Ectodermal cell (in vitro differentiated cells): ENCODE data around the gene F12.

Experiments
- H3K27ac ChIP-seq: 2 replicates; pipeline ENCODE4 v1.7.0; 2013; ENCODE audit warnings: mild to moderate bottlenecking, low read depth, low read length; ENCODE audit not compliant: insufficient read depth, poor library complexity, severe bottlenecking
- H3K27me3 ChIP-seq: 2 replicates; pipeline ENCODE4 v1.7.0; 2013; ENCODE audit warnings: mild to moderate bottlenecking, low read length; ENCODE audit not compliant: insufficient read depth, control insufficient read depth, poor library complexity, severe bottlenecking
- H3K36me3 ChIP-seq: one replicate; pipeline ENCODE4 v1.7.0; 2013; ENCODE audit warnings: low read length; ENCODE audit not compliant: control insufficient read depth, insufficient read depth
- H3K4me1 ChIP-seq: one replicate; pipeline ENCODE4 v1.7.0; 2013; ENCODE audit warnings: low read length; ENCODE audit not compliant: control insufficient read depth, insufficient read depth
- H3K4me3 ChIP-seq: 2 replicates; pipeline ENCODE4 v1.7.0; 2013; ENCODE audit warnings: low read depth, low read length, control low read depth; ENCODE audit not compliant: insufficient read depth
- H3K9me3 ChIP-seq: 2 replicates; pipeline ENCODE4 v1.7.0; 2013; ENCODE audit warnings: mild to moderate bottlenecking, low read length, moderate library complexity; ENCODE audit not compliant: control insufficient read depth
- WGBS, 2 experiments: methylation state at CpG; one replicate each; pipeline ENCODE4 v1.1.7; 2013; ENCODE audit warnings: missing lambda C conversion rate in 2 of 2; 5-methylcytosine and 5-hydroxymethylcytosine counted together

F12 gene

DNA sequence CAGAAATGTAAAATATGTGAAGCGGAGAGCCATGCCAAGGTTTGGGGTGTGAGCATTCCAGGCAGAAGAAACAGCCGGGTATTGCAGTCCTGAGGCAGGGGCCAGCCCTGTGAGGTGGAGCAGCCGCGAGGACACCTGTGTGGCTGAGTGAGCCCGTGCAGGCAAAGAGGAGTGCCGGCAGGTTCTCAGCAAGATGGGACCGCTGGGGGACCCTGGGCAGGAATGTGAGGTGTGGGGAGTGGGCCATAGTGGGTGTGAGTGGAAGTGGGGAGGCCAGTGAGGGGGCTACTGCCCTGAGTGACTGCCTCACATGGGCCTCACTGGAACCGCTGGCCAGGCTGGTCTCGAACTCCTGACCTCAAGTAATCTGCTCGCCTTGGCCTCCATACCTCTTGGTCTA, 29.1 kb upstream of the F12 start:
- no peaks in the 10 kb centered on the region for H3K4me1 ChIP-seq
- no peaks in the 10 kb centered on the region for H3K9me3 ChIP-seq
- H3K27ac ChIP-seq: no peak overlapping the region
- no peaks in the 10 kb centered on the region for H3K27me3 ChIP-seq
- H3K4me3 ChIP-seq: no peak overlapping the region
- WGBS, 2 experiments: 93 to 96% methylated on average over 10 of the region's 10 CpGs
- peaks cover 4% of the 10 kb centered on the region for H3K36me3 ChIP-seq

DNA sequence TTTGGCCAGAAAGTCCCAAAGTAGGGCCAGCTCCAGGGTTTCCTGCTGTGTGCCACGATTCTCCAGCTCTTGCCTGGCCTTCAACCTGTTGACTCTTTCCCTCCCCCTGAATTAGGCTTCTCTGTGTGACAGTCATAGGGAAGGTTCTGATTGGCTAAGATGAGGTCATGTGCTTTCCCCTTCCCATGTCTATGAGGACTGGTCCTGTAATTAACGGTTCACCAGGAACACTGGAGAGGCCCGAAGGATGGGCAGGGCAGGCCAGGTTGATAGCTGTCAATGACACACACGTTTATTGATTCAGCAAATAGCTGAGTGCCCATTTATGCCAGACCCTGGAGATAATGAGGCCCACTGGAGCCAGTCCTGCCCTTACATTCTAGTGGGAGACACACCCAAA, 28.3 kb upstream of the F12 start:
- Histone ChIP-seq H3K4me1 (no peaks in the 10 kb centered on the region), H3K27ac (no peak overlapping the region), H3K27me3 (no peaks in the 10 kb centered on the region), H3K4me3 (no peak overlapping the region), H3K9me3 (no peaks in the 10 kb centered on the region), H3K36me3 (peaks cover 11% of the 10 kb centered on the region)
- WGBS, 2 experiments: 77 to 83% methylated on average over 4 of the region's 4 CpGs

DNA sequence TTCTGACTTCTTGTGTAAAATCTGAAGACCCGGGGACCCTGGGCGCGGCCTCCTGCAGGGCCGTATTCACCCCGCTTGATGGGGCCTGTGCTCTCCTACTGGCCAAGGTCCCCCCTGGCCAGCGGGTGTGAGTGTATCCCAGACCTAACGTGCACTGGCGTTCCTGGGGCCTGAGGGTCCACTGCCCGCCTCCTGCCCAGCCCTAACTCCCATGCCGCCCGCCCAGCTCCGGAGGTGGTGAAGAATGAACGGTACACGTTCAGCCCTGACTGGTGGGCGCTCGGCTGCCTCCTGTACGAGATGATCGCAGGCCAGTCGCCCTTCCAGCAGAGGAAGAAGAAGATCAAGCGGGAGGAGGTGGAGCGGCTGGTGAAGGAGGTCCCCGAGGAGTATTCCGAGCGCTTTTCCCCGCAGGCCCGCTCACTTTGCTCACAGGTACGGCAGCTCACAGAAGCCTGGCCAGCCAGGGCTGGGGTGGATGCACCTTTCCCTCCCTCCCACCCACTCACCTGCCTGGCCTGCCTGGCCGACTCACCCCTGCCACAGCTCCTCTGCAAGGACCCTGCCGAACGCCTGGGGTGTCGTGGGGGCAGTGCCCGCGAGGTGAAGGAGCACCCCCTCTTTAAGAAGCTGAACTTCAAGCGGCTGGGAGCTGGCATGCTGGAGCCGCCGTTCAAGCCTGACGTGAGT, 26.6 kb upstream of the F12 start:
- Histone ChIP-seq H3K27me3 (no peaks in the 10 kb centered on the region), H3K4me3 (no peak overlapping the region), H3K36me3 (peaks cover 13% of the 10 kb centered on the region), H3K27ac (no peak overlapping the region), H3K9me3 (no peaks in the 10 kb centered on the region), H3K4me1 (no peaks in the 10 kb centered on the region)
- WGBS, 2 experiments: 93% methylated on average over 37 of the region's 37 CpGs

DNA sequence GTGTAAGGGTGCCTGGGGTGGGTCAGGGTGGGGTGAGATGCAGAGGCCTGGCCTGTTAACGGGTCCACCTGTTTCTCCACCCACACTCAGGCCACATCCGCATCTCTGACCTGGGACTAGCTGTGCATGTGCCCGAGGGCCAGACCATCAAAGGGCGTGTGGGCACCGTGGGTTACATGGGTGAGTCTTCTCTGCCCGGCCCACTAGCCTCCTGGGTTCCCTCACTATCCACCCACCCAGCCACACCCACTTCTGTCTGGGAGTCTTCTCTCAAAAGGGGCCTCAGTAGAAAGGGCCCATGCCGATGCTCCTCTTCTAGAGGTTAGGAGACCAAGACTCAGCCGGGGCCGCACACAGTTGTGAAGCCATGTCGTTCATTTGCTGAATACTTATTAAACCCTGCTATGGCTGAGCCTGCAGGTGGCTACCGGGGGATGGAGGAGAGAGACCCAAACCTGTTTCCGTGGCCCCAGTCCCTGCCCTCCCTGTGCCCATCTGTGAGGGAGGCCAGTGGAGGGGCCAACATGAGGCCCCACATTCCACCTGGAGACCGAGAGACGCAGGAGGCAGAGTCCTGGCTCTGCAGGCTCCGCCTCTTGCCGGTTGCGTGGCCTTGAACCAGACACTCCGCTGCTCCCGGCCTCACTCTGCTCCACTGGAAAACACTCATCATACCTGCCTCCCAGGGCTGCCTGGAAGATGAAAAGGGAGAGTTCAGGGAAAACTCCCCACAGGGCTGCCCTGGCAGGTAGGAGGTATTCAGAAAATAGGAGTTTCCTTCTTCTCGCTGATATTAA, 25.8 kb upstream of the F12 start:
- no peaks in the 10 kb centered on the region for H3K4me1 ChIP-seq
- no peaks in the 10 kb centered on the region for H3K9me3 ChIP-seq
- WGBS, 2 experiments: 95% methylated on average over 20 of the region's 20 CpGs
- H3K4me3 ChIP-seq: no peak overlapping the region
- H3K27me3 ChIP-seq: no peaks in the 10 kb centered on the region
- H3K27ac ChIP-seq: no peak overlapping the region
- H3K36me3 ChIP-seq: peaks cover 13% of the 10 kb centered on the region

DNA sequence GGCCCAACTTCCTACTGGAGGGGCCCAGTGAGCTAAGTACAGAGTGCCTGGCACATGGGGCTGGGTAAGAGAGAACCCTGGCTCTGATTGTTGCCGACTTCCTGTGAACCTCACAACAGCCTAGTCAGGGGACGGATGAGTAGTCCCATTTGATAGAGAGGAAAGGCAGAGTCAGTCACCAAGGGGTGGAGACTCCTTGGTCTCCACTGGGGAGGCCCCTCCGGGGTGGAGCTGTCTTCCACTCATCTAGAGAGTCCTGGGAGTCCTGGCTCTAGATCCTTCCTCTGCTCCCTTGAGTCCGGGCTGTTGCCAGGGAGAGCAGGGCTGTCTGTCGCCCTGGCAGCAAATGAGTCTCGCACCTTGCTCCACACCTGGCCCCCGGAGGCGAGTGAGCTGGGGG, 25.1 kb upstream of the F12 start:
- H3K27me3 ChIP-seq: no peaks in the 10 kb centered on the region
- WGBS, 2 experiments: 95 to 96% methylated on average over 8 of the region's 8 CpGs
- no peaks in the 10 kb centered on the region for H3K9me3 ChIP-seq
- H3K36me3 ChIP-seq: peaks cover 13% of the 10 kb centered on the region
- no peaks in the 10 kb centered on the region for H3K4me1 ChIP-seq
- no peak overlapping the region for H3K27ac ChIP-seq
- H3K4me3 ChIP-seq: no peak overlapping the region

DNA sequence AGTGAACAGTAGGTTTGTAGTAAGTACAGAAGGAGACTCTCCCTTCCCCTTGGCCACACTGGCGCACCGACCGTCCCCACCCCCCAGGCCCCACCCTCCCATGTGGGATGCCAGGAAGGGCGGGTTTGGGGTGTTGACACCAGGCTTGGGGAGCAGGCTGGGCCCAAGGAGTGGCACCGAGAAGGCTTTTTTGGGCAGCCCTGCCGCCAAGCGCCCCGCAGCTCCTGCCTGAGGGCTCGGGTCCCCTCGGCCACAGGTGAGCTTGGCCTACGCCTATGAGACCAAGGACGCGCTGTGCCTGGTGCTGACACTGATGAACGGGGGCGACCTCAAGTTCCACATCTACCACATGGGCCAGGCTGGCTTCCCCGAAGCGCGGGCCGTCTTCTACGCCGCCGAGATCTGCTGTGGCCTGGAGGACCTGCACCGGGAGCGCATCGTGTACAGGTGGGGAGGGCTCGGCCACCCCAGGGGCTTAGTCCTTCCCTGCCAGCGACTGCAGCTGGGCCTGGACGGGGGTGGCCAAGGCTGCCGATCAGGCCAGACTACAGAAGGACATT, 24.4 kb upstream of the F12 start:
- Histone ChIP-seq H3K36me3 (peaks cover 13% of the 10 kb centered on the region), H3K4me3 (no peak overlapping the region), H3K27ac (no peak overlapping the region), H3K9me3 (no peaks in the 10 kb centered on the region), H3K27me3 (no peaks in the 10 kb centered on the region), H3K4me1 (no peaks in the 10 kb centered on the region)
- WGBS, 2 experiments: 96 to 97% methylated on average over 29 of the region's 29 CpGs

DNA sequence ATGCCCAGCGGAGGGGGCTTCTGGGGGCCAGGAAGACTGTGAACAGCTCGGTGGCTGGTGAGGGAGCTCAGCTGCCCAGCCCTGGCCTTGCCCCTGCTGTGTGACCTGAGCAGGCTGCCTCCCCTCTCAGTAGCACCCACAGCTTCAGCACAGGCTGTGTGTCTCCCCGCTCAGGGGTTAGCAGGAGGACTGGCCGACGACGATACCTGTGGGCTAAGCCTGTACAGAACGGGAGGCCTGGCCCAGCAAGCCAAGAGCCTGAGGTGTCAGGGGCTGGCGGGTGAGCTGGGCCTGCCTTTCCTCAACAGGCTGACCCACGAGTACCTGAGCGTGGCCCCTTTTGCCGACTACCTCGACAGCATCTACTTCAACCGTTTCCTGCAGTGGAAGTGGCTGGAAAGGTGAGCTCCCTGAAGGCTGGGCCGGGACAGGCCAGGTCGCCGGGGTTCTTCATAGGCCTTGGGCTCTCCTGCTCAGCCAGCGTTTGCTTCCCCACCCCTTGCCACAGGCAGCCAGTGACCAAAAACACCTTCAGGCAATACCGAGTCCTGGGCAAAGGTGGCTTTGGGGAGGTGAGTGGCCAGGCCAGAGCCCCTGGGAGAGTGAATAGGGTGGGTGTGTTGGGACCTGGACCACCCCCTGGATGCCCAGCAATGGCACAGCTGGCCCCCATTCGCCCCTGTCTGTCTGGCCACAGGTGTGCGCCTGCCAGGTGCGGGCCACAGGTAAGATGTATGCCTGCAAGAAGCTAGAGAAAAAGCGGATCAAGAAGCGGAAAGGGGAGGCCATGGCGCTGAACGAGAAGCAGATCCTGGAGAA, 23.7 kb upstream of the F12 start:
- Histone ChIP-seq H3K4me3 (no peak overlapping the region), H3K9me3 (no peaks in the 10 kb centered on the region), H3K36me3 (peaks cover 13% of the 10 kb centered on the region), H3K4me1 (peaks cover under 1% of the 10 kb centered on the region), H3K27me3 (no peaks in the 10 kb centered on the region), H3K27ac (no peak overlapping the region)
- 91 to 93% methylated on average over 25 of the region's 25 CpGs for WGBS, 2 experiments

DNA sequence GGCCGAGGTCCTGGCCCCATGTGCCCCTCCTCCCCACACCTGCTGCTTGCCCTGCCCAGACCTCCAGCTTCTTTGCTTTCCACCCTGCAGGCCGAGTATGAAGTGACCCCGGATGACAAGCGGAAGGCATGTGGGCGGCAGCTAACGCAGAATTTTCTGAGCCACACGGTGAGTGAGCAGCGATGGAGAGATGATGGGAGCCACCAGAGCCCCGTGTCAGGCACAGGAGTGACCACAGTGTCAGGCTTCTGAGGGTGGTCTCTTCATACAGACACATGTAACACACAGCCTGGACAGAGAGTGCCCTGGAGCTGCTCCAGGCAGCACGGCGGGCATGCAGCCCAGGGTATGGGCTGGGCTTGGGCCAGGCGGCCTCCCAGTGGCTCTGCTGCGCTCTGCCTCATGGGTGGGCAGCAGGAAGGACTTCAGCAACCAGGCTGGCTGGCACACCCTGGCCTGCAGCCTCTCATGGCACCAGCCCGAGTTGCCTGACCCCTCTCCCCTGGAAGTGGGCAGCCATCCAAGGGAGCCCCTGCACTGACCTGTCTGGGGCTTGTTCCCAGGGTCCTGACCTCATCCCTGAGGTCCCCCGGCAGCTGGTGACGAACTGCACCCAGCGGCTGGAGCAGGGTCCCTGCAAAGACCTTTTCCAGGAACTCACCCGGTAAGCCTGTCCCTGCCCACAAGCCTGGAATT, 22.9 kb upstream of the F12 start:
- peaks cover 13% of the 10 kb centered on the region for H3K36me3 ChIP-seq
- no peak overlapping the region for H3K27ac ChIP-seq
- 95% methylated on average over 18 of the region's 18 CpGs for WGBS, 2 experiments
- no peak overlapping the region for H3K4me3 ChIP-seq
- H3K4me1 ChIP-seq: peaks cover 8% of the 10 kb centered on the region
- H3K27me3 ChIP-seq: no peaks in the 10 kb centered on the region
- no peaks in the 10 kb centered on the region for H3K9me3 ChIP-seq

DNA sequence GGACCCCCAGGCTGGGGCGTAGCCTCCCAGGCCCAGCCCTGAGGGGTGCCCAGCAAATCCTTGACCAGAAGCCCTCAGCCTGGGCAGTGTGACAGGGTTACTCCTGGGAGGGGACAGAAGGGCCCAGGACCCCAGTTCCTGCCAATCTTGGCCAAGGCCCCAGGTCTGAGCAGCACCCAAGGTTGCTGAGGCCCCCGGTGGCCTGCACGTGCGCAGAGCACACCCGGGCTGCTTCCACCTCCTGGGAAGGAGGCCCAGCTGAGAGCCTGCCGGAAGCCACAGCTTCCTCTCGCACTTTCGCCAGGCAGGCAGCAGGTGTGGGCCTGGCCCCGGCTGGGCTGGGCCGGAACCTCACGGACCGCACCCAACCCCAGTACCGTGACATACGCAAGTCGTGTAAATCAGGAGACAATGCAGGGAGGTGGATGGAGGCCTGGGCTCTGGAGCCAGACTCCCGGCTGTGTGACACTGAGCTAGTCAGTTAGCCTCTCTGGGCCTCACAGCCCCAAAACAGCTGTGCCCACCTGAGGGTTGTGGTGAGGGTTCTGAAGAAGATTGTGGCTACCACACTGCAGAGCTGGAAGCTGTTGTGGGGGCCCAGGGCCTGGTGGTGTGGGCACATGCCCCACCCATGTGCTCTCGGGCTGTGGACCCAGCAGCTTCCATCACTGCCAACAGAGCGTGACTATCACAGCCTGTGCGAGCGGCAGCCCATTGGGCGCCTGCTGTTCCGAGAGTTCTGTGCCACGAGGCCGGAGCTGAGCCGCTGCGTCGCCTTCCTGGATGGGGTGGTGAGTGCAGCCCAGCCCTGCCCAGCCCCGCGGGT, 22.2 kb upstream of the F12 start:
- WGBS, 2 experiments: 95 to 96% methylated on average over 29 of the region's 29 CpGs

More for the DNA sequence above, 22.2 kb upstream of the F12 start:
- Histone ChIP-seq H3K9me3 (no peaks in the 10 kb centered on the region), H3K36me3 (peaks cover 13% of the 10 kb centered on the region), H3K27ac (no peak overlapping the region), H3K4me1 (peaks cover 12% of the 10 kb centered on the region), H3K27me3 (no peaks in the 10 kb centered on the region), H3K4me3 (no peak overlapping the region)
